ENCODE measurements around the gene ZNF92.

The ZNF92 gene

GRCh38 chr7:65381742-65382141, 8.1 kb downstream of the ZNF92 start:
- H3K36me3 ChIP-seq (ENCODE audit: control insufficient read depth, low read length) = peaks cover 90% of the 10 kb centered on the region
- H3K4me1 ChIP-seq (ENCODE audit: control insufficient read depth, low read length) = peaks cover 83% of the 10 kb centered on the region
- H3K79me2 ChIP-seq (ENCODE audit: control insufficient read depth, low read length) = peaks cover 100% of the 10 kb centered on the region
- peak overlapping the region; percentile 37 for H3K4me2 ChIP-seq (ENCODE audit: low read length)
- TF ChIP-seq CTCF (IDR thresholded peaks at IDR 0.05; ENCODE audit: low read depth, low read length, poor library complexity, severe bottlenecking) = no peak
- TF ChIP-seq EZH2phosphoT487 (IDR thresholded peaks at IDR 0.05; ENCODE audit: borderline replicate concordance, low read length) = no peak
- no peaks in the 10 kb centered on the region for H3K9me3 ChIP-seq (ENCODE audit: control insufficient read depth, insufficient read depth, low read length)
- no peak overlapping the region; the same call in 1 of the 2 replicates for H3K4me3 ChIP-seq (ENCODE audit: low read length)
- H3K27me3 ChIP-seq (ENCODE audit: control insufficient read depth, low read length) = no peaks in the 10 kb centered on the region
- peaks cover 45% of the 10 kb centered on the region for H4K20me1 ChIP-seq (ENCODE audit: control insufficient read depth, insufficient read depth, low read depth, low read length)
- 0 out of 2 replicates have a peak, but pooled peaks cover 2% of the 10 kb centered on the region for H3F3A ChIP-seq (ENCODE audit: control insufficient read depth, insufficient read depth)
- H3K27ac ChIP-seq (ENCODE audit: low read depth, low read length) = no peak overlapping the region
- H3K9me2 ChIP-seq (replicated peaks; ENCODE audit: control insufficient read depth, low read length) = no peaks in the 10 kb centered on the region

GRCh38 chr7:65382452-65382851, 8.8 kb downstream of the ZNF92 start:
- TF ChIP-seq CTCF (IDR thresholded peaks at IDR 0.05; ENCODE audit: low read depth, low read length, poor library complexity, severe bottlenecking) (no peak), EZH2phosphoT487 (IDR thresholded peaks at IDR 0.05; ENCODE audit: borderline replicate concordance, low read length) (no peak)
- Histone ChIP-seq H3K4me3 (ENCODE audit: low read length) (no peak overlapping the region), H3F3A (ENCODE audit: control insufficient read depth, insufficient read depth) (0 out of 2 replicates have a peak, but pooled peaks cover 3% of the 10 kb centered on the region), H3K9me3 (ENCODE audit: control insufficient read depth, insufficient read depth, low read length) (no peaks in the 10 kb centered on the region), H3K9me2 (replicated peaks; ENCODE audit: control insufficient read depth, low read length) (no peaks in the 10 kb centered on the region), H3K27ac (ENCODE audit: low read depth, low read length) (no peak overlapping the region), H3K79me2 (ENCODE audit: control insufficient read depth, low read length) (peaks cover 100% of the 10 kb centered on the region), H3K27me3 (ENCODE audit: control insufficient read depth, low read length) (no peaks in the 10 kb centered on the region), H3K4me1 (ENCODE audit: control insufficient read depth, low read length) (peaks cover 85% of the 10 kb centered on the region), H4K20me1 (ENCODE audit: control insufficient read depth, insufficient read depth, low read depth, low read length) (peaks cover 44% of the 10 kb centered on the region), H3K36me3 (ENCODE audit: control insufficient read depth, low read length) (peaks cover 88% of the 10 kb centered on the region), H3K4me2 (ENCODE audit: low read length) (peak overlapping the region; percentile 37)

- H3K4me3 ChIP-seq (ENCODE audit: low read length) = 0 out of 2 replicates have a peak overlapping the region, but pooled peaks have one; percentile 19
- H3K27ac ChIP-seq (ENCODE audit: low read depth, low read length) = peak overlapping the region; percentile 51
- peaks cover 53% of the 10 kb centered on the region for H3K4me1 ChIP-seq (ENCODE audit: control insufficient read depth, low read length)
- H3K27me3 ChIP-seq (ENCODE audit: control insufficient read depth, low read length) = no peaks in the 10 kb centered on the region
- peaks cover 90% of the 10 kb centered on the region for H3K36me3 ChIP-seq (ENCODE audit: control insufficient read depth, low read length)
- H3K79me2 ChIP-seq (ENCODE audit: control insufficient read depth, low read length) = peaks cover 93% of the 10 kb centered on the region
- H3F3A ChIP-seq (ENCODE audit: control insufficient read depth, insufficient read depth) = peaks cover 8% of the 10 kb centered on the region; the same call in 1 of the 2 replicates
- H4K20me1 ChIP-seq (ENCODE audit: control insufficient read depth, insufficient read depth, low read depth, low read length) = peaks cover 18% of the 10 kb centered on the region; the same call in 1 of the 2 replicates
- TF ChIP-seq CTCF (IDR thresholded peaks at IDR 0.05; ENCODE audit: low read depth, low read length, poor library complexity, severe bottlenecking) = no peak
- no peak for TF ChIP-seq EZH2phosphoT487 (IDR thresholded peaks at IDR 0.05; ENCODE audit: borderline replicate concordance, low read length)
- H3K4me2 ChIP-seq (ENCODE audit: low read length) = peak overlapping the region; percentile 29
- H3K9me3 ChIP-seq (ENCODE audit: control insufficient read depth, insufficient read depth, low read length) = no peaks in the 10 kb centered on the region
- H3K9me2 ChIP-seq (replicated peaks; ENCODE audit: control insufficient read depth, low read length) = no peaks in the 10 kb centered on the region
Observed at GRCh38 chr7:65387891-65388290, 14.2 kb downstream of the ZNF92 start.
